ENCODE results near the gene TMEM269. TPM values are rescaled to one million over a fixed set of nuclear protein-coding genes. Genes with fewer than 3 reads are reported as not detected.
A peak's percentile ranks its signal among the peaks of the same experiment; 100 is the strongest.

Gene TMEM269
- polyA plus RNA-seq, 3 donors, result 0.07 TPM; not detected in 2

DNA sequence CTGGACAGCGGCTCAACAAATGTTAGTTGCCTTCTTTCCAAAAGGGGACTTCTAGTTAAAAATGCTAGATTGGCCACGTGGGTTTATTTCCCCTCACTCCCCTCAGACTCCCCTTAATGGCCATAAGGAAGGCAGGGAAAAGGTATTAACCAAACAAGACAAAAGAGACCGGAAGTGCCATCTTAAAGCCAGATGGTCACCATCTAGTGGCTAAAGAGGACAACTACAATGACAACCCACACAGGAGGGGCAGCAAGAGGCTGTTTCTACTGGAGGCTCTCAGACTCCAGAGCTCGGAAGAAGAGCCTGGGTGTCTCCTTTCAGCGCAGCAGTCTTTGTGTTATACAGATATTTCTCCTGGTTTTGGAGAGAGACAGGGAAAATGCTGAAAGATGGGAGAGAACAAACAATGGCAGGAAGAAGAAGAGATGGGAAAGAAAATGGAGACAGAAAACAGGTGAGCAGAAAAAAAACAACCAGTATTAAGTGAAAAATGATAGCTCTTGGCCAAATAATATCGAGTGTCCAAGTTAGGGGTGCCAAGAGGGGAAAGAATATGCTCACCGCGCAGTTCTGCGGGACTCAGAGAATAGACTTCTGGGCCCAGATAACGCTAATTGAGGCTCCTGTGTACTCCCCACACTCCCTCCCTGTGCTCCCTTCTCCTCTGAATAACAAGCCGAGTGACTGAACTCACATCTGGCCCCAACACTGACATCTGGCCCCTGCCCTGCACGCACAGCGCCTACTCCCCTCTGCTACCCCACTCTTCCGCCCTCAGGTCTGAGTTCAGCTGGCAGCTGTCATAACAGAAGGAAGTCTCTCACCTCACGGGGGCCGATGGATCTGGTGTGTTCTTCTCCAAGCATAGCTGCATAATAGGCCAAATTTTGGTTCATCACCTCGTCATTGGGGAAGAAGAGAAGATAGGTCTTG lies 27.6 kb upstream of the TMEM269 start:
- Histone ChIP-seq H3K36me3 (replicated peaks in 1 of 2; ENCODE audit: control insufficient read depth in 1 of 2, insufficient read depth in 2 of 2, low read length in 2 of 2) (peaks cover 74 to 98% of the 10 kb centered on the region in 2 donors), H2AFZ (ENCODE audit: insufficient read depth, low read depth, low read length, poor library complexity, severe bottlenecking) (no peak overlapping the region), H3K4me2 (replicated peaks; ENCODE audit: extremely low read depth, low read length, poor library complexity, severe bottlenecking) (no peak overlapping the region), H3K4me3 (replicated peaks in 1 of 3; ENCODE audit: low read depth in 2 of 3, low read length in 3 of 3) (no peak overlapping the region), H3K9me3 (replicated peaks in 1 of 2; ENCODE audit: control insufficient read depth in 1 of 2, insufficient read depth in 1 of 2, low read length in 2 of 2) (no peaks in the 10 kb centered on the region), H4K20me1 (ENCODE audit: insufficient read depth, low read length) (no peaks in the 10 kb centered on the region), H3K27ac (ENCODE audit: low read depth in 1 of 2, low read length in 2 of 2) (peak overlapping the region in 1 of 2 donors; percentile 39), H3K27me3 (ENCODE audit: control insufficient read depth in 2 of 2, insufficient read depth in 2 of 2, low read length in 2 of 2) (no peaks in the 10 kb centered on the region), H3K79me2 (ENCODE audit: insufficient read depth, low read length) (no peaks in the 10 kb centered on the region), H3K4me1 (ENCODE audit: control insufficient read depth in 1 of 2, insufficient read depth in 2 of 2, low read length in 2 of 2) (peaks cover 0 to 10% of the 10 kb centered on the region in 2 donors), H3K9ac (ENCODE audit: insufficient read depth, low read length, poor library complexity, severe bottlenecking) (no peak overlapping the region)
- TF ChIP-seq, protein P1, sequence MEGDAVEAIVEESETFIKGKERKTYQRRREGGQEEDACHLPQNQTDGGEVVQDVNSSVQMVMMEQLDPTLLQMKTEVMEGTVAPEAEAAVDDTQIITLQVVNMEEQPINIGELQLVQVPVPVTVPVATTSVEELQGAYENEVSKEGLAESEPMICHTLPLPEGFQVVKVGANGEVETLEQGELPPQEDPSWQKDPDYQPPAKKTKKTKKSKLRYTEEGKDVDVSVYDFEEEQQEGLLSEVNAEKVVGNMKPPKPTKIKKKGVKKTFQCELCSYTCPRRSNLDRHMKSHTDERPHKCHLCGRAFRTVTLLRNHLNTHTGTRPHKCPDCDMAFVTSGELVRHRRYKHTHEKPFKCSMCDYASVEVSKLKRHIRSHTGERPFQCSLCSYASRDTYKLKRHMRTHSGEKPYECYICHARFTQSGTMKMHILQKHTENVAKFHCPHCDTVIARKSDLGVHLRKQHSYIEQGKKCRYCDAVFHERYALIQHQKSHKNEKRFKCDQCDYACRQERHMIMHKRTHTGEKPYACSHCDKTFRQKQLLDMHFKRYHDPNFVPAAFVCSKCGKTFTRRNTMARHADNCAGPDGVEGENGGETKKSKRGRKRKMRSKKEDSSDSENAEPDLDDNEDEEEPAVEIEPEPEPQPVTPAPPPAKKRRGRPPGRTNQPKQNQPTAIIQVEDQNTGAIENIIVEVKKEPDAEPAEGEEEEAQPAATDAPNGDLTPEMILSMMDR (IDR thresholded peaks at IDR 0.05), result peak; percentile 83
- Mint-ChIP-seq H3K27ac (peak overlapping the region in 6 of 7 donors; percentile 4 to 73 (median 34)), H3K36me3 (peaks cover 68 to 94% of the 10 kb centered on the region in 2 donors), H3K4me1 (peaks cover 4% of the 10 kb centered on the region), H3K4me3 (no peak overlapping the region), H3K27me3 (ENCODE audit: low read depth in 3 of 3) (no peaks in the 10 kb centered on the region), H3K9me3 (peaks cover 0 to 2% (median 0%) of the 10 kb centered on the region in 7 donors)
- WGBS (ENCODE audit: insufficient coverage), result 84% methylated on average over 9 of the region's 17 CpGs
- DNase-seq, result peak; percentile 41 to 62 (median 54)
- intact Hi-C loops (cut with micrococcal nuclease), result loop anchor here (5.0 kb wide), 1 partner anchor 180 kb away; no protein-coding TSS in a partner anchor

DNA sequence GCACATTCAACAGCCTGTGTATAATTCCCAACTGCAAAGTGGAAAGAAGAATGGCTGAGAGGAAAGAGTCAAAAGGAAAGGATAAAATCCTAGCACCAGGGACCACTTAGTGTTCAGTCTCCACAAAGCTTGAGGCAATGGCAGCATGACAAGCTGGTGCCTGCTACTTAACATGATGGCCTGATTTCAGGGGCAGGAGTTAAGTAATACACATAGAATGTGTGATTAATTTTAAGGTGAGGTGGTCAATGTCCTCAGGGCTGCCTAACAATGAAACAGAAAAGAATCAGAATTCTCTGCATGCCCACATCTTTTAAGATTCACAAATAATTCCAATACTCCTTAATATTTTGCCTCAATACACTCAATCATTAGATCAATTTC lies 26.9 kb upstream of the TMEM269 start:
- H3K36me3 ChIP-seq (replicated peaks in 1 of 2; ENCODE audit: control insufficient read depth in 1 of 2, insufficient read depth in 2 of 2, low read length in 2 of 2), result peaks cover 70 to 96% of the 10 kb centered on the region in 2 donors

More for the DNA sequence above, 26.9 kb upstream of the TMEM269 start:
- Mint-ChIP-seq H3K9me3 (no peaks in the 10 kb centered on the region), H3K36me3 (peaks cover 65 to 92% of the 10 kb centered on the region in 2 donors), H3K4me1 (peaks cover 8% of the 10 kb centered on the region), H3K27ac (peak overlapping the region in 1 of 7 donors; percentile 42), H3K27me3 (ENCODE audit: low read depth in 3 of 3) (no peaks in the 10 kb centered on the region), H3K4me3 (no peak overlapping the region)
- no peaks in the 10 kb centered on the region for H4K20me1 ChIP-seq (ENCODE audit: insufficient read depth, low read length)
- peaks cover 1% of the 10 kb centered on the region for H3K79me2 ChIP-seq (ENCODE audit: insufficient read depth, low read length)
- H3K4me2 ChIP-seq (replicated peaks; ENCODE audit: extremely low read depth, low read length, poor library complexity, severe bottlenecking), result no peak overlapping the region
- intact Hi-C loops (cut with micrococcal nuclease), result loop anchor here (5.0 kb wide), 1 partner anchor 181 kb away; no protein-coding TSS in a partner anchor
- peaks cover 0 to 10% of the 10 kb centered on the region in 2 donors for H3K4me1 ChIP-seq (ENCODE audit: control insufficient read depth in 1 of 2, insufficient read depth in 2 of 2, low read length in 2 of 2)
- H3K9ac ChIP-seq (ENCODE audit: insufficient read depth, low read length, poor library complexity, severe bottlenecking), result no peak overlapping the region
- no peaks in the 10 kb centered on the region for H3K27me3 ChIP-seq (ENCODE audit: control insufficient read depth in 2 of 2, insufficient read depth in 2 of 2, low read length in 2 of 2)
- no peak overlapping the region for H3K4me3 ChIP-seq (replicated peaks in 1 of 3; ENCODE audit: low read depth in 2 of 3, low read length in 3 of 3)
- TF ChIP-seq, protein P1 (IDR thresholded peaks at IDR 0.05), result no peak
- no peak for DNase-seq
- no peak overlapping the region for H2AFZ ChIP-seq (ENCODE audit: insufficient read depth, low read depth, low read length, poor library complexity, severe bottlenecking)
- no peaks in the 10 kb centered on the region for H3K9me3 ChIP-seq (replicated peaks in 1 of 2; ENCODE audit: control insufficient read depth in 1 of 2, insufficient read depth in 1 of 2, low read length in 2 of 2)
- no peak overlapping the region for H3K27ac ChIP-seq (ENCODE audit: low read depth in 1 of 2, low read length in 2 of 2)

All from CD14-positive monocyte (primary cell).